HG03378 (cell line): ENCODE measurements around the gene CCDC148.

Experiments used
- ATAC-seq: cut with Tn5 transposase; IDR thresholded peaks from one replicate; pipeline ENCODE4 v1.9.1; 2021; ENCODE audit warnings: mild to moderate bottlenecking, moderate library complexity; ENCODE audit not compliant: unreplicated experiment

CCDC148 gene

GRCh38 chr2:158221063-158222020, 235.2 kb downstream of the CCDC148 start:
- ATAC-seq: peak; percentile 69

- no peak for ATAC-seq
Observed at GRCh38 chr2:158217593-158217992, 239.0 kb downstream of the CCDC148 start.

DNA sequence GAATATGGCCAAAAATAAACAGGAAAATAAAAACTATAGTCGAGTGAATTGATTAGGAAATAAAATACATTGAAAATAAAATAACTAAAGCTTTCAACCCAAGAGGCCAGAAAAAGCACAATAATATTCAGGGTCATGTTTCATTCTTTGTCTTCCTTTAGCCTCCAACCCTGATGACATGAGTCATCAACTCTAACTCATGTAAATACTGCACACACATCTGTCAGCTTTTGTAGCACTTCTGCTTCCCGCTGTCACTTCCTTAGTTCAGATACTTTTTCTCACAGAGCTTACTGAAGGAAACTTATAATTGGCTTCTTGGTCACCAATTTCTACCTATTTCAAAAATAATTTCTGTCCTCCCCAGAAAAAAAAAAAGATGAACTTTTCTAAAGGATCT, 242.1 kb downstream of the CCDC148 start:
- peak; percentile 97 for ATAC-seq

DNA sequence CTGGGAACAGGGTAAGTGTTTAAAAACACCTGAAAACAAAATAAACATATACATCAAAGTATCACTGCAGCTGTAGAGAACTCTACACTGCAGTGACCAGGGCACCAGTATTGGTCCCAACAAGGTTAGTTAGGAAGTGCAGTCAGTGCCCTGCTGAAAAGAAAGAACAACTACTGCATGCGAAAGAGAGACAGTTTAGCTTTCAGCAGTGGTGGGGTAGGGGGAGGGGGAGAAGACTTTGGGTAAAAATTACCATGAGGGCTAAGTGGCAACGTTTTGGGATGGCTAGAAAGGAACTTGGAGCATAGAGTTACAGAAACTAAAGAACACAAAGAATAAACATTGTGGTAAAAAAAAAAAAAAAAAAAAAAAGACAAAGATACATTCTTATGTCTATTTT, 242.8 kb downstream of the CCDC148 start:
- no peak for ATAC-seq

DNA sequence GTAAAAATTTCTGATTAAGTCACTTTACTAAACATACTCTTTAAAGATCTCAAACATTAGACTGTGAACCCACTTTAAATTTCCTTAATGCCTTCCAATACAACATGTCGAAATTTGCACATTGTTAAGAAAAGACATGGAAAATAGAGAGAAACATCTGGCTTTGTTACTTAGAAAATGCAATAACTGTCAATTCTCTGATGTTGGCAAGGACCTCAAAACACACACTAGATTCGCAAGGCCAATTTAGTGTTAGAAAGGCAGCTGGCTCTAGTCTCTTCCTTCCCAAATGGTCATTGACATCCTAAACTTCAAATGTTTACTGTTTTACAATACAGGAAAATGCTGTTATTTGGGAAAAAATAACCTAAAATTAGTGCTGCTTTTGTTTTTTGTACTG, 244.3 kb downstream of the CCDC148 start:
- no peak for ATAC-seq

DNA sequence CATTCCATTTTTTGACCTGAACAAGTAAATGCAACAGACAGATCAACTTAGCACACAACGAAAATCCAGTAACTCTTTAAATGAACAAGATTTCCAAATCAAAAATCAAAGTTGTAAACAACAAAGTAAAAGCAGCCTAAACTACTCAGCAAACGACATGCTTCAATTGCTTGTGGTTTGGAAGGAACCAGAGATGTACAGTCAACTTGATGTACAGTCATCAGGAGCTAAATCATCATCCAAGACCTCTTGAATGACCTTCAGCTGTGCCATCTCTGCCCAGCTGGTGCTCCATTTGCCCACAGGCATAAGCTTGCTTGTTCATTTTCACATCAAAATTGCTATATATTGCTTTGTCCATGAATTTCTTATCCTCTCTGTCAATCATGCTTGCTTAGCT, 245.1 kb downstream of the CCDC148 start:
- ATAC-seq: no peak

DNA sequence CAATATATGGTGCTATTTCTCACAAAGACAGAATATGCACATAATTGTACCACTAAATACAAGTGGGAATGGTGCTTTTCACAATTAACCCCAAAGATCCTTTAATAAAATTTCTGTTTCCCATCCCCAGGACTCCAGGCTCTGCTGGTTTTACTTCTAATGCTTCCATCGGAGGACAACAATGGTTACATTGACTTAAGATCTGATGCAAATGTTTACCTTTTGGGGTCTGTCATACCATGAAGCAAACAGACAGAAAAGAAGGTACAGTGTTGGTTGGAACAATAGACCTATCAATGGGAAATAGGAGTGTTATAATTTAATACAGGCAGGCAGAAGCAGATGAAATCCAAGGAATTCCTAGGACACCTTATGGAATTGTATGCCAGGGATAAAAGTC, 249.2 kb downstream of the CCDC148 start:
- no peak for ATAC-seq

GRCh38 chr2:158205215-158205614, 251.3 kb downstream of the CCDC148 start:
- no peak for ATAC-seq

DNA sequence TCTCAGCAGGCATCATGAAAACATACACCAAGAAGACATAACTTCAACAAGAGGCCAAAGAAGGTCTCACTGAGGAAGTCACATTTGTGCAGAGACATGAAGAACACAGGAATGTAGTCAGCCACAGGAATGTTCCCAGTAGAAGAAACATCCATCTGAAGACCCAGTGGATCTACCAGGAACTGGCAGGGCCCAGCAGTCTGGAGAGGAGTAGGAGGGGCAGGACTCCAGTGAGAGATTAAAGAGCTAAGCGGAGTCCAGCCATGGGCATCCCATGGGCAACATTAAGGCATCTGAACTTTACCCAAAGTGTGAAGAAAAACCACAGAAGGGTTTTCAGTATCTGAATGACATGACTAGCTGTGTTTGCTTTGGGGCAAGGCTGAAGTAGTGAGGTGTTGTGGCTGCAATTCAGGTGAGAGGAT, 251.8 kb downstream of the CCDC148 start:
- ATAC-seq: peak; percentile 67

- no peak for ATAC-seq
Observed at GRCh38 chr2:158202161-158202815, 254.3 kb downstream of the CCDC148 start.

DNA sequence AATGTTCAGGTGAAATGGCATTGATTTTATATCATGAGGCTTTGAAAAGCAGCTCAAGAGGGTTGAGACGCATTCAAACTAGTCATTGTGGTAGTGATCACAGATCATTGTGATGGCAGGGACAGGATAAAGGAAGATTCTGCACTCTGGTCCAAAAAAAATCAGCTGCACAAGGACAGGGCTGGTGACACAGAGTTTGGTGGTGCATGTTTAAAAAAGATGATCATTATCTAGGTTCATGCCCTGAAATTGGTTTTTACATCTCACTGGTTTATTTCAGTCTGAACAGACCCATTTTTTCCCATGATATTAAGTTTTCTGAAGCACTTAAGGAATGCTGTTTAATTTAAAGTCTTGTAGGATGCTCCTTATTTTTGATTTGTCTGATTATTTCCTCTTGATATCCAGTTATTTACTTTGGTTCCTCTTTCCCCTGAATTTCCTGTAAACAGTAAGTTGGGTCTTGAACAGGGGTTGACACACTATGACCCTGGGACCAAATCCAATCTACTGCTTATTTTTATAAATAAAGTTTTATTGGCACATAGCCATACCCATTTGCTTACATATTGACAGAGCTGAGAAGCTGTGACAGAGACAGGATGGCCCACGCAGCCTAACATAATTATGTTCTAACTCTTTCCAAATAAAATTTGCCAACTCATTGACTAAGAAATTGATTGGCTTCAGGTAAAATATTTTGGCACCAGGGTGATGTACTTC, 256.5 kb downstream of the CCDC148 start:
- no peak for ATAC-seq

DNA sequence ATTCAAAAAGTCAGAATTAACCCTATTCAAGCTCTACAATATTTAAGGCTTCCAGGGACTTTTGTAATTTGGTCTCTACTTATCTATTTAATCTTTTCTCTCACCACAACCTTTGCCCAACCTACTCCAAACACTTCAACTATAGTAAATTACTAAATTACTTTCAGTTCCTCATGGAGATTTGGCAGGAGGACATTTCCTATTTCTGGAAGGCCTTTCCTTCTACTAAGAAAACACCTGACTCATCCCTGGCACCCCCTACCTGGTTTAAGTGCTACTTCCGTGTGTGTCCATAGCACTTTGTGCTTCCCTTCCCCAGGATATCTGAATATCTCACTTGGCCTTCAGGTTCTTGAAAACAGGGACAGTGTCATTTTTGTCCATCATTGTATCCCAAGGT, 258.6 kb downstream of the CCDC148 start:
- no peak for ATAC-seq

GRCh38 chr2:158194229-158194628, 262.3 kb downstream of the CCDC148 start:
- ATAC-seq: no peak

- no peak for ATAC-seq
Observed at GRCh38 chr2:158192515-158193443, 263.8 kb downstream of the CCDC148 start.

DNA sequence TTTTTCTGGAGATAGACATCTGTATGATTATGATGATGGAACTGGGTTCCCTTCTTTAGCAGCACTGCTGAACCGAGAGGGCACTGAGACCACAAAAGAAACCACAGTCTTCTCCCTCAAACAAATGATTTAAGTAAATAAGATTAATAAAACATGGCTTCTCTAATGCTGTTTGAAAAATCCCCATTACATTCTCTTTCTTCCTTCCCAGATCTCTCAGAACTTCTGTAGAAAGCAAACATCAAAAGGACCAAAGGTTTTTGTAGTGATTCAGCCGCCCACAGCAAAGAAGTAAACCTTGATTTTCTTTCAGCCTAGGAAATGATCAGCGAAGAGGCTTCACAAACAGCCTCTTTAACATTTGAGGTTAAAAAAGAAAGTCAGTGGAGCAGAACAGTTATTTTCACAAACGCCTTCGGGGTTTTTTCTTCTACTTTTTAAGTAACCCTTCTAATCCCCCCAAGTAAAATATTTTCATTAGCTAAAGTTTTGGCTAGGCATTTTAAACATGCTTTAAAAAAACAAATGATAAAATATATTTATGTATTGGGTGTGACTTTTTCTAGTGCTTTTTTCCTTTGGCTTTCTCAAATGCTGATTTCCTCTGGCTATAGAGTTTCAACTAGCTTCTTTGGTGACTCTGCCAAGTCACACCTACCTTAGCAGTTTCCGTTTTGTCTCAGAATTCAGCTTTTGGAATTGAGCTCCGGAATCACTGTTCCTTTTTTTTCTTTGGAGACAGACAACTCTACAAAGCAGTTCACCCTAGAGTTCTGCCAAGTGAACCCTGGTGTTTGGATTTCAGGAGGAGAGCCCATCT, 265.3 kb downstream of the CCDC148 start:
- peak; percentile 85 for ATAC-seq

GRCh38 chr2:158189526-158189925, 267.0 kb downstream of the CCDC148 start:
- peak; percentile 58 for ATAC-seq

DNA sequence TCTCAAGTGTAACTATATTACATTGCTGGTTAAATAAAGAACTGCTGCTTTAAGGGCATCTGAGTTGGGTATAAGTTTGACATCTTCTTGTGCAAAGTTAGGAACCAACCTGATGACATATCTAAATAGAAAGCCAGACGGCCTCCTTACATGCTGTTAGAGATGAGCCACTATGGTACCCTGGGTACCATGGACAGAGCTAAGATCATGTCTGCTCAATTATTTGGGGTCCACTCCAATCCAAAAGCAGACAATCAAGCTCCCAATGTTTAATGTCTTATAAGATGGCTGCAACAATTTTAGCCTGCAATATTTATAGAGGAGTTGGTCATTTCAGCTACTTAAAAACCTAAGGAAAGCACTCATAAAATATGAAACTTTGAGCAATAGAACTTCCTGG, 268.6 kb downstream of the CCDC148 start:
- ATAC-seq: no peak

DNA sequence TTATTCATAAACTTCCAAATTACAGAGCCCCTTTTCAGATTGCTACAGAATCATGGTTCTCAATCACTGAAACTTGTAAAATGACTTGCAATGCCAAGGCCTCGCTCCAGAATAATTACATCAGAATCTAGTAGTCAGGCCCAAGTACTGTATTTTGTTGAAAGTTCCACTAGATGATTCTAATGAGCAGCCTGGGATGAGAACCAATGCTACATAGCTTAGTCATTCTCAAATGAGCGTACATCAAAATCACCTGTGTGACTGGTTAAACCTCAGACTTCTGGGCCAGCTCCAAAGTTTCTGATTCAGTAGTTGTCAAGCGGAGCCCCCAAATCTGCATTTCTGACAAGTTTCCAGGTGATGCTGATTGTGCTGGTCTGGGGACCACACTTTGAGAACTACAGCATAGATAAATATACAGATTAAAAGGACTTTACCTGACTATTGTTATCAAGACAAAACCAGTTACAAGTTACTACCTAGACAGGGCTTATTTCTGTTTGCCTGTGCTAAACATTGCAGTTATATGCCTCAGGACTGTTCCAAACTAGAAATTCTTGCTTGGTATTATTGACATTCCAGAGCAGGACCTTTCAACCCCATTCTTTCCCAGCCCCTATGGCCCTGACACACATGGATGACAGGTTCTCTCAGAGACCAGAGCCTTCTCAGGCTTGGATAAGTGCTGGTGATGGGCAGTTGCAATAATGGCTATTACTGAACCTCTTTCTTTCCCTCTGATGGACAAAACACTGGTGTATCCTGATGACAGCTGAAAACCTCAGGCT, 271.8 kb downstream of the CCDC148 start:
- ATAC-seq: no peak

- ATAC-seq: no peak
Observed at GRCh38 chr2:158184001-158184400, 272.6 kb downstream of the CCDC148 start.
